Measurements from ENCODE around the gene CHRM1. TPM values are rescaled to one million over a fixed set of nuclear protein-coding genes. Genes with fewer than 3 reads are reported as not detected.

The CHRM1 gene
- total RNA-seq, 2 experiments from 2014 or later = not detected

GRCh38 chr11:62892077-62892922, 28.9 kb downstream of the CHRM1 start:
- no TSS peak for BruUV-seq (replicated peaks)
- TF ChIP-seq CTCF (conservative IDR thresholded peaks at IDR 0.05; ENCODE audit: low read length) (no peak), EZH2phosphoT487 (IDR thresholded peaks at IDR 0.05; ENCODE audit: borderline replicate concordance, low read depth, low read length) (no peak)
- POLR2A ChIA-PET = interaction anchor here (1.3 kb wide), 1 partner anchor 11 kb away, joined by 3 read pairs; no protein-coding TSS in a partner anchor
- no peaks in the 10 kb centered on the region for H4K20me1 ChIP-seq (ENCODE audit: insufficient read depth, low read length)
- no peak overlapping the region for H3K4me3 ChIP-seq (ENCODE audit: low read depth, low read length, poor library complexity, severe bottlenecking)
- no peaks in the 10 kb centered on the region for H3K79me2 ChIP-seq (ENCODE audit: insufficient read depth, low read depth, low read length)
- intact Hi-C loops (cut with micrococcal nuclease; ENCODE audit: unreplicated experiment) = no loop called here
- H3K4me2 ChIP-seq (ENCODE audit: low read length) = no peak overlapping the region
- no peak overlapping the region for H2AFZ ChIP-seq (ENCODE audit: low read length)
- no peak for DNase-seq (ENCODE audit: low spot score)
- no peak overlapping the region for H3K27ac ChIP-seq (ENCODE audit: low read depth, low read length, poor library complexity, severe bottlenecking)
- H3K9me2 ChIP-seq (ENCODE audit: insufficient read depth, low read length) = no peaks in the 10 kb centered on the region
- no peaks in the 10 kb centered on the region for H3K9me3 ChIP-seq (ENCODE audit: low read length)
- no peaks in the 10 kb centered on the region for H3K4me1 ChIP-seq (ENCODE audit: insufficient read depth, low read length, poor library complexity, severe bottlenecking)
- H3K36me3 ChIP-seq (ENCODE audit: insufficient read depth, low read length) = peaks cover 30% of the 10 kb centered on the region
- CTCF ChIA-PET (ENCODE audit: unreplicated experiment) = no interaction called here

- Histone ChIP-seq H2AFZ (ENCODE audit: low read length) (no peak overlapping the region), H3K4me3 (ENCODE audit: low read depth, low read length, poor library complexity, severe bottlenecking) (no peak overlapping the region), H3K79me2 (ENCODE audit: insufficient read depth, low read depth, low read length) (peaks cover 3% of the 10 kb centered on the region; the same call in 1 of the 2 replicates), H4K20me1 (ENCODE audit: insufficient read depth, low read length) (no peaks in the 10 kb centered on the region), H3K9me3 (ENCODE audit: low read length) (no peaks in the 10 kb centered on the region), H3K27ac (ENCODE audit: low read depth, low read length, poor library complexity, severe bottlenecking) (no peak overlapping the region), H3K9me2 (ENCODE audit: insufficient read depth, low read length) (no peaks in the 10 kb centered on the region), H3K4me2 (ENCODE audit: low read length) (no peak overlapping the region), H3K4me1 (ENCODE audit: insufficient read depth, low read length, poor library complexity, severe bottlenecking) (no peaks in the 10 kb centered on the region), H3K36me3 (ENCODE audit: insufficient read depth, low read length) (peaks cover 55% of the 10 kb centered on the region)
- no peak for DNase-seq (ENCODE audit: low spot score)
- TF ChIP-seq EZH2phosphoT487 (IDR thresholded peaks at IDR 0.05; ENCODE audit: borderline replicate concordance, low read depth, low read length) = no peak
- no peak for TF ChIP-seq CTCF (conservative IDR thresholded peaks at IDR 0.05; ENCODE audit: low read length)
- POLR2A ChIA-PET = no interaction called here
- BruUV-seq (replicated peaks) = no TSS peak
- intact Hi-C loops (cut with micrococcal nuclease; ENCODE audit: unreplicated experiment) = no loop called here
- CTCF ChIA-PET (ENCODE audit: unreplicated experiment) = no interaction called here
Observed at GRCh38 chr11:62889484-62890437, 31.4 kb downstream of the CHRM1 start.
